Measurements from ENCODE around the gene PPP2R5D. TPM values are rescaled to one million over a fixed set of nuclear protein-coding genes. Genes with fewer than 3 reads are reported as not detected.
"Not testable (repeated sequence)": the region's sequence is repeated elsewhere in the genome, so short reads cannot be mapped to it uniquely, and the experiment has no call there.

The PPP2R5D gene
- total RNA-seq, 1 donor from 2014 or later = 52.2 TPM

DNA sequence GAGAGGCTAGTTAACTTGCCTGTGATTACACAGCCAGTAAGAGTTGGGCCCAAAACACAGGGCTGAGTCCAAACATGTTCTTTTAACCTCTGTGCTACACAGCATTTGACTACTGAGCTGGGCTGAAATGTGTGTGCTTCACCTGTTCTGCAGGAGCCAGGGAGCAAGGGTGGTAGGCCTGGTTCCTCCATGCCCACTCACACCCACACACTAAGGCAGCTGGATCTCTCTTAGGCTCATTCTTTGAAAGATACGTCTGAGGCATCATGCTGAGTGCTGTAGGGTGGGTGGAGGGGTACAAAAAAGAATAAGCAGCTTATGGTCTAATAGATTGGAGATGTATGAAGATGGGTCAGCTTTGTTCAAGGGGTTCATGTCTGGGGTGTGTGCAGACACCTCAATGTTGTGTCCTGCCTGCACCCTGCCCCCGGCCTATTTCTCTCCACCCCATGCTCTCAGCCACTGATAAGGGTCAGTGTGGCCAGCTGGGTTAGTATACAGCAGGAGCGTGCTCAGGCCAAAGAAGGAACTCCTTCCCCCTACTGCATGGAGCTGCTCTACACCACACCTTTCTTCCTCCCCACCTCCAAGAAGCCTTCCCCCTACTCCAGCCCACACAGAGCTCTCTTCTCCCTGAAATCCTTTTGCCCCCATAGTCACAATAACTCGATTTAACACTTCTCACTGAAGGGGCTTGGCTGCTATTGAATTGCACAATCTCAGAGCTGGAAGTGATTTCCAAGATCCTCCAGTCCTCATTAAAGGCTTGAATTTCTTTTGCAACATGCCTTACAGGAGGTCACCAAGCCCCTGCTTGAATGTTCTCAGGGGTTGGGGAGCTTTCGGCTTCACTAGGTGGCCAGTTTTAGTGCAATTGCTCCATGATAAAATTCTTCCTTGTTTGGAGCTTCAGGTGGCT is 3.4 kb downstream of the PPP2R5D start:
- Mint-ChIP-seq H3K4me1 (ENCODE audit: low read depth) (peaks cover 24% of the 10 kb centered on the region), H3K27me3 (no peaks in the 10 kb centered on the region), H3K27ac (no peak overlapping the region), H3K9me3 (ENCODE audit: low read depth) (no peaks in the 10 kb centered on the region), H3K4me3 (ENCODE audit: low read depth) (no peak overlapping the region), H3K36me3 (ENCODE audit: insufficient read depth) (peaks cover 2% of the 10 kb centered on the region)
- TF ChIP-seq, protein P1, sequence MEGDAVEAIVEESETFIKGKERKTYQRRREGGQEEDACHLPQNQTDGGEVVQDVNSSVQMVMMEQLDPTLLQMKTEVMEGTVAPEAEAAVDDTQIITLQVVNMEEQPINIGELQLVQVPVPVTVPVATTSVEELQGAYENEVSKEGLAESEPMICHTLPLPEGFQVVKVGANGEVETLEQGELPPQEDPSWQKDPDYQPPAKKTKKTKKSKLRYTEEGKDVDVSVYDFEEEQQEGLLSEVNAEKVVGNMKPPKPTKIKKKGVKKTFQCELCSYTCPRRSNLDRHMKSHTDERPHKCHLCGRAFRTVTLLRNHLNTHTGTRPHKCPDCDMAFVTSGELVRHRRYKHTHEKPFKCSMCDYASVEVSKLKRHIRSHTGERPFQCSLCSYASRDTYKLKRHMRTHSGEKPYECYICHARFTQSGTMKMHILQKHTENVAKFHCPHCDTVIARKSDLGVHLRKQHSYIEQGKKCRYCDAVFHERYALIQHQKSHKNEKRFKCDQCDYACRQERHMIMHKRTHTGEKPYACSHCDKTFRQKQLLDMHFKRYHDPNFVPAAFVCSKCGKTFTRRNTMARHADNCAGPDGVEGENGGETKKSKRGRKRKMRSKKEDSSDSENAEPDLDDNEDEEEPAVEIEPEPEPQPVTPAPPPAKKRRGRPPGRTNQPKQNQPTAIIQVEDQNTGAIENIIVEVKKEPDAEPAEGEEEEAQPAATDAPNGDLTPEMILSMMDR (IDR thresholded peaks at IDR 0.05; ENCODE audit: unreplicated experiment) = no peak
- DNase-seq (ENCODE audit: low spot score, unreplicated experiment) = no peak

DNA sequence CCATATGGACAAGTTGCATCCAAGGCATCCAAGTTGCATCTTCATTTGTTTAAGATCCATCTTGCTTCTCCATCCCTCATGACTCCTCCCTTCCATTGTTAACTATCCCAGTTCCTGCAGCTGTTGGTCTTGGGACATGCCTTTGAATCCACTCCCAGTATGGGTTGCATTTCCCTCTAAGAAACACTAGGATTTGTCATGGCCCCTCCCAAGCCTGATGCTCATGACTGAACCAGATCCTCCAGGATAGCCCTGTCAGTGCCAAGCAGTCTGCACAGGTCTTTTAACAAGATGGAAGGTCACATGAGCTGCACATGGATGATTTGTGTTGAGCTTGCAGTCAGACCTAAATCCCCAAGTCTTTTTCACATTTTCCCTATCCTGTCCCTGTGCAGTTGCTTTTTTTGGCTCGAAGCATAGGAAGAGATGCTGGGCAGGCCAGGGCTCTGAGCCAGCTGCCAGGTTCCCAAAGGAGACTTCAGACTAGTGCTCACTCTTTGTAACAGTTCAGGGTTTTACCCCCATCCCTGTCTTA is 4.2 kb downstream of the PPP2R5D start:
- no peaks in the 10 kb centered on the region for H3K9me3 Mint-ChIP-seq (ENCODE audit: low read depth)
- no peak for DNase-seq (ENCODE audit: low spot score, unreplicated experiment)
- H3K27me3 Mint-ChIP-seq = no peaks in the 10 kb centered on the region
- peaks cover 2% of the 10 kb centered on the region for H3K36me3 Mint-ChIP-seq (ENCODE audit: insufficient read depth)
- TF ChIP-seq, protein P1 (IDR thresholded peaks at IDR 0.05; ENCODE audit: unreplicated experiment) = no peak
- H3K4me3 Mint-ChIP-seq (ENCODE audit: low read depth) = no peak overlapping the region
- H3K27ac Mint-ChIP-seq = no peak overlapping the region
- H3K4me1 Mint-ChIP-seq (ENCODE audit: low read depth) = peaks cover 24% of the 10 kb centered on the region

DNA sequence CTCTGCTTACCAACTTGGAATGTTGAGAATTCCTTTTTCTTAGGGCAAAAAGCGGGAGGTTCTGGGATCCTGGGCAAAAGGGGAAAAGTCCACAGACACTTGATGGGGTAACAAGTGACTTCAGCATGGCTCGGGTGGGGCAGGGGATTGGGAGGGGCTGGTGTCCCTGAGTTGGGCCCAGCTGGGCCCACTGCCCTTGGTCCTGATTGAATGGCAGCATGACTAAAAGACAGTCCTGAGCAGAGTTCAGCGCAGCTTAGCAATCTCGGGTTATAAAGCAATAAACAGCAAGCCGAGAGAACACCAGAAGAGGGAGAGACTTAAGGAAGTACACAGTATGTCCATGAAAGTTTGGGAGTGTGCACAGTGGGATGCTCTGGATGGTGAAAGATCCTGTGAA is 5.6 kb downstream of the PPP2R5D start:
- peaks cover 2% of the 10 kb centered on the region for H3K36me3 Mint-ChIP-seq (ENCODE audit: insufficient read depth)
- DNase-seq (ENCODE audit: low spot score, unreplicated experiment) = no peak
- no peaks in the 10 kb centered on the region for H3K9me3 Mint-ChIP-seq (ENCODE audit: low read depth)
- no peaks in the 10 kb centered on the region for H3K27me3 Mint-ChIP-seq
- H3K4me1 Mint-ChIP-seq (ENCODE audit: low read depth) = peaks cover 19% of the 10 kb centered on the region
- TF ChIP-seq, protein P1 (IDR thresholded peaks at IDR 0.05; ENCODE audit: unreplicated experiment) = no peak
- no peak overlapping the region for H3K27ac Mint-ChIP-seq
- no peak overlapping the region for H3K4me3 Mint-ChIP-seq (ENCODE audit: low read depth)

DNA sequence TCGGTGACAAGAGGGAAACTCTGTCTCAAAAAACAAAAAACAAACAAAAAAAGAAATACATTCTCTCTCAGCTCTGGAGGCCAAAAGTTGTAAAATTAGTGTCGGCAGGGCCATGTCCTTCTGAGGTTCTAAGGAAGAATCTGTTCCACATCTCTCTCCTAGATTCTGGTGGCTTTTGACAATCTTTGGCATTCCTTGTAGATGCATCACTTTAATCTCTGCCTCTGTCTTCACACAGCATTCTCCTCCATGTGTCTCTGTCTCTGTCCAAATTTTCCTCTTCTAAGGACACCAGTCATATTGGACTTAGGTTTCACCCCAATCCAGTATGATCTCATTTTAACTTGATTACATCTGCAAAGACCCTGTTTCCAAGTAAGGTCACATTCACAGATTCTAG is 9.1 kb downstream of the PPP2R5D start:
- Mint-ChIP-seq H3K9me3 (ENCODE audit: low read depth) (no peaks in the 10 kb centered on the region), H3K4me3 (ENCODE audit: low read depth) (no peak overlapping the region), H3K27ac (no peak overlapping the region), H3K36me3 (ENCODE audit: insufficient read depth) (peaks cover 4% of the 10 kb centered on the region), H3K27me3 (no peaks in the 10 kb centered on the region), H3K4me1 (ENCODE audit: low read depth) (peaks cover 2% of the 10 kb centered on the region)
- no peak for DNase-seq (ENCODE audit: low spot score, unreplicated experiment)
- TF ChIP-seq, protein P1 (IDR thresholded peaks at IDR 0.05; ENCODE audit: unreplicated experiment) = no peak

DNA sequence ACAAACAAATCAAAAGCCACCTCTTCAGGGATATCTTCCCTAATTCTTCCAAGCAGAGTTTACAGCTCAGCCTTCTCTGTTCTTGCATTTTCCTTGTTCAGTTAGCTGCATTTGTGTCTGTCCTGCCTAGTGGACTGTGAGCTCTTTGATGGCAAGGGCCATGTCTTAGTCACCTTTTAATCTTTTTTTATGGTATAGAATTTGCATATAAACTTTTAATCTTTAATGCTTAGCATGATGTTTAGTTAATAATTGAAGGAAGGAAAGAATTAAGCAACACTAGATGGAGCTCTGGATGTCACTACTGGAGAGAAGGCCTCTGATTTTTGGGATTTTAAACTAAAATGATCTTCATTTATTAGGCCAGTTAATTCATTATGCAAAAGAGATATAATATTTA is 12.1 kb downstream of the PPP2R5D start:
- Mint-ChIP-seq H3K9me3 (ENCODE audit: low read depth) (no peaks in the 10 kb centered on the region), H3K27ac (peak overlapping the region; percentile 71), H3K4me1 (ENCODE audit: low read depth) (peaks cover 2% of the 10 kb centered on the region)

DNA sequence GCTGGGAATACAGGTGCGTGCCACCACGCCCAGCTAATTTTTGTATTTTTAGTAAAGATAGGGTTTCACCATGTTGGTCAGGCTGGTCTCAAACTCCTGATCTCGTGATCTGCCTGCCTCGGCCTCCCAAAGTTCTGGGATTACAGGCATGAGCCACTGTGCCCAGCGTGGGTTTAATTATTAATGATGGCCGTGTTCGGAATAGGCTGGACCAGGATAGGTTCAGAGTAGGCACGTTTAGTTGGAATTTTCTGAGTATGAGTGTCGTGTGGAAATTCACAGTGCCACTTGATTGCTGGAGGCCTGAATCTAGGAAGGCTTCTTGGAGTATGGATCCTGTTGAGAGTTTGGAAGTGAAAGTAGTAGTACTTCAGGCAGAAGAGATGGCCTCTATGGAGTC is 13.8 kb downstream of the PPP2R5D start:
- H3K4me1 Mint-ChIP-seq (ENCODE audit: low read depth); H3K27me3 Mint-ChIP-seq; H3K9me3 Mint-ChIP-seq (ENCODE audit: low read depth); H3K36me3 Mint-ChIP-seq (ENCODE audit: insufficient read depth); DNase-seq (ENCODE audit: low spot score, unreplicated experiment); H3K4me3 Mint-ChIP-seq (ENCODE audit: low read depth); H3K27ac Mint-ChIP-seq: not testable (repeated sequence)

More for the DNA sequence above, 12.1 kb downstream of the PPP2R5D start:
- TF ChIP-seq, protein P1 (IDR thresholded peaks at IDR 0.05; ENCODE audit: unreplicated experiment) = no peak
- Mint-ChIP-seq H3K36me3 (ENCODE audit: insufficient read depth) (peaks cover 3% of the 10 kb centered on the region), H3K27me3 (no peaks in the 10 kb centered on the region), H3K4me3 (ENCODE audit: low read depth) (no peak overlapping the region)
- DNase-seq (ENCODE audit: low spot score, unreplicated experiment) = no peak
